GM23338 (cell line): Measurements from ENCODE around the gene SYNE2. TPM values are rescaled to one million over a fixed set of nuclear protein-coding genes. Genes with fewer than 3 reads are reported as not detected.

Source experiments
- ATAC-seq: fragments of 200-7000 bp; cut with Tn5 transposase; 3 replicates; pipeline ENCODE4 v1.9.1; 2020
- DNase-seq: peaks from one replicate; pipeline ENCODE4 v3.0.0-alpha.2; 2015; ENCODE audit warnings: low spot score
- H2AFZ ChIP-seq: fragments of 200-600 bp; sonication (generic); 2 replicates; pipeline ENCODE4 v1.8.0; 2016; ENCODE audit warnings: antibody characterized with exemption, mild to moderate bottlenecking, moderate library complexity
- H3F3A ChIP-seq: fragments of 200-600 bp; sonication (generic); replicated peaks from 2 replicates; pipeline ENCODE4 v1.8.0; 2017; ENCODE audit warnings: antibody characterized with exemption, mixed run types, low read depth
- H3K27ac ChIP-seq: fragments of 200-600 bp; sonication (generic); 2 replicates; pipeline ENCODE4 v1.6.1; 2016; ENCODE audit warnings: low read depth
- H3K27me3 ChIP-seq: fragments of 200-600 bp; sonication (generic); 2 replicates; pipeline ENCODE4 v1.8.0; 2016; ENCODE audit warnings: mild to moderate bottlenecking, mixed run types, moderate library complexity; ENCODE audit not compliant: insufficient read depth
- H3K36me3 ChIP-seq: fragments of 200-600 bp; sonication (generic); 2 replicates; pipeline ENCODE4 v1.8.0; 2016; ENCODE audit warnings: mild to moderate bottlenecking; ENCODE audit not compliant: insufficient read depth
- H3K4me1 ChIP-seq: fragments of 200-600 bp; sonication (generic); 2 replicates; pipeline ENCODE4 v1.8.0; 2016; ENCODE audit warnings: mild to moderate bottlenecking, moderate library complexity; ENCODE audit not compliant: insufficient read depth
- H3K4me2 ChIP-seq: fragments of 200-600 bp; sonication (generic); 2 replicates; pipeline ENCODE4 v1.7.1; 2017; ENCODE audit warnings: mixed run types
- H3K4me3 ChIP-seq: fragments of 200-600 bp; sonication (generic); 2 replicates; pipeline ENCODE4 v1.6.1; 2016; ENCODE audit warnings: mixed run types
- H3K79me2 ChIP-seq: fragments of 200-600 bp; sonication (generic); replicated peaks from 2 replicates; pipeline ENCODE4 v1.8.0; 2017; ENCODE audit warnings: mild to moderate bottlenecking; ENCODE audit not compliant: insufficient read depth
- H3K9me2 ChIP-seq: fragments of 200-600 bp; sonication (generic); 2 replicates; pipeline ENCODE4 v1.8.0; 2017; ENCODE audit not compliant: insufficient read depth
- H4K20me1 ChIP-seq: fragments of 200-600 bp; sonication (generic); replicated peaks from 2 replicates; pipeline ENCODE4 v1.8.0; 2017; ENCODE audit warnings: mild to moderate bottlenecking; ENCODE audit not compliant: insufficient read depth
- H3K27ac Mint-ChIP-seq: 2 replicates; pipeline ENCODE4 v1.8.0; 2020; ENCODE audit warnings: inconsistent platforms, mild to moderate bottlenecking, moderate library complexity, mixed read lengths
- H3K27me3 Mint-ChIP-seq: 3 replicates; pipeline ENCODE4 v1.8.0; 2022; ENCODE audit warnings: low read depth, mild to moderate bottlenecking, moderate library complexity, mixed read lengths, inconsistent platforms; ENCODE audit not compliant: insufficient read depth, poor library complexity
- H3K36me3 Mint-ChIP-seq: 3 replicates; pipeline ENCODE4 v1.8.0; 2021; ENCODE audit warnings: low read depth, mild to moderate bottlenecking, inconsistent platforms, moderate library complexity, mixed read lengths
- H3K4me1 Mint-ChIP-seq: 3 replicates; pipeline ENCODE4 v1.8.0; 2020; ENCODE audit warnings: mild to moderate bottlenecking, inconsistent platforms, mixed read lengths
- H3K4me3 Mint-ChIP-seq: 3 replicates; pipeline ENCODE4 v1.8.0; 2021; ENCODE audit warnings: moderate library complexity, mild to moderate bottlenecking, inconsistent platforms, mixed read lengths
- H3K9me3 Mint-ChIP-seq: 3 replicates; pipeline ENCODE4 v1.8.0; 2020; ENCODE audit warnings: moderate library complexity, mild to moderate bottlenecking, inconsistent platforms, mixed read lengths
- CREB1 ChIP-seq: fragments of 250-450 bp; sonication (Bioruptor Pico); IDR thresholded peaks from 2 replicates; pipeline ENCODE4 v1.5.0; 2020; ENCODE audit warnings: low read depth, mild to moderate bottlenecking, moderate library complexity
- EZH2 ChIP-seq: fragments of 200-600 bp; sonication (generic); IDR thresholded peaks from one replicate; pipeline ENCODE4 v1.8.0; 2017; ENCODE audit warnings: antibody characterized with exemption, mild to moderate bottlenecking, low read depth; ENCODE audit not compliant: unreplicated experiment
- EZH2phosphoT487 ChIP-seq: fragments of 200-600 bp; sonication (generic); IDR thresholded peaks from one replicate; pipeline ENCODE4 v1.8.1; 2018; ENCODE audit warnings: antibody characterized with exemption; ENCODE audit not compliant: unreplicated experiment
- JUNB ChIP-seq: IDR thresholded peaks from one replicate; pipeline ENCODE4 v1.6.1; 2016; ENCODE audit warnings: antibody characterized with exemption; ENCODE audit not compliant: unreplicated experiment
- NANOG ChIP-seq: IDR thresholded peaks from 2 replicates; pipeline ENCODE4 v1.6.1; 2016; ENCODE audit warnings: antibody characterized with exemption, borderline replicate concordance
- POLR2AphosphoS5 ChIP-seq: IDR thresholded peaks from 2 replicates; pipeline ENCODE4 v1.6.1; 2016; ENCODE audit warnings: antibody characterized with exemption, low read depth
- STAT1 ChIP-seq: IDR thresholded peaks from one replicate; pipeline ENCODE4 v1.6.1; 2016; ENCODE audit warnings: antibody characterized with exemption; ENCODE audit not compliant: unreplicated experiment
- ZNF114 ChIP-seq: fragments of 250-450 bp; sonication (Bioruptor Pico); IDR thresholded peaks from 2 replicates; pipeline ENCODE4 v1.5.0; 2020; ENCODE audit warnings: mild to moderate bottlenecking, moderate library complexity
- ZNF331 ChIP-seq: fragments of 250-450 bp; sonication (Bioruptor Pico); IDR thresholded peaks from 2 replicates; pipeline ENCODE4 v1.5.0; 2020; ENCODE audit warnings: low read depth, mild to moderate bottlenecking, moderate library complexity
- polyA plus RNA-seq: library from polyadenylated mRNA; unstranded; fragments of >200 nt; fragmentation: Nextera tagmentation; extraction: Ambion mirVana; gene quantifications from 2 replicates; pipeline ENCODE4 v1.2.1, GENCODE V29; 2016
- total RNA-seq: library from RNA; depleted of rRNA; stranded (reverse); fragments of >200 nt; shearing (Covaris generic); gene quantifications from 2 replicates; pipeline ENCODE4 v1.2.3, GENCODE V29; 2014
- TF ChIP-seq, protein P1 (sequence below): IDR thresholded peaks from one replicate; pipeline ENCODE4 v1.6.1; 2018; ENCODE audit warnings: antibody characterized with exemption; ENCODE audit not compliant: unreplicated experiment
- TF ChIP-seq, protein P2 (sequence below): fragments of 250-450 bp; sonication (Bioruptor Pico); IDR thresholded peaks from 2 replicates; pipeline ENCODE4 v1.5.0; 2020; ENCODE audit warnings: mild to moderate bottlenecking, moderate library complexity
- TF ChIP-seq, protein P3 (sequence below): IDR thresholded peaks from 2 replicates; pipeline ENCODE4 v1.6.1; 2016; ENCODE audit warnings: antibody characterized with exemption
- TF ChIP-seq, protein P4 (sequence below), 2 experiments: fragments of 200-600 bp in 1 of 2; sonication (generic) in 1 of 2; conservative IDR thresholded peaks; 2 replicates each; pipeline versions ENCODE4 v1.5.1 to v1.6.1; 2016 to 2017; ENCODE audit warnings: antibody characterized with exemption in 2 of 2, low read depth in 2 of 2, mild to moderate bottlenecking in 2 of 2, moderate library complexity in 1 of 2

SYNE2 gene
- total and polyA plus RNA-seq, 2 experiments from 2014 or later: 34.3 to 86.5 TPM

DNA sequence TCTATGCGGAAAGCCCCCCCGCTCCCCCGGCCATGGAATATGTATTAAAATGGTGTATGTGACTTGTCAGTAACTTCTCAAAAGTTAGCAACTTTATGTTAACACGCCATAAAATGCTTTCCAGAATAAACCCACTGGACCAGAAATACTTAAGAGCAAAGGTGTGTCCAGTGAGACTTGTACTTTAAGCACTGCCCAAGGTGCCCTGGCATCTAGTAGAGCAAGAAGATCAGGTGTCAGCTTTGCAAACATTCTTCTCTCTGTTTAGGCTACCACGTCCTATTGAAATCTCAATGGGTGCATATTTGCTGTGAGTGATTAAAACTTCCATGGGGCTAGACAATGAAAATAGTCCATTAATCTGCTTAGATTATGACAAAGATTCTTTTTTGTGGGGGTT is 240.1 kb downstream of the SYNE2 start:
- ATAC-seq: no peak
- H3K27ac ChIP-seq: no peak overlapping the region

More for the DNA sequence above, 240.1 kb downstream of the SYNE2 start:
- TF ChIP-seq, protein P1, sequence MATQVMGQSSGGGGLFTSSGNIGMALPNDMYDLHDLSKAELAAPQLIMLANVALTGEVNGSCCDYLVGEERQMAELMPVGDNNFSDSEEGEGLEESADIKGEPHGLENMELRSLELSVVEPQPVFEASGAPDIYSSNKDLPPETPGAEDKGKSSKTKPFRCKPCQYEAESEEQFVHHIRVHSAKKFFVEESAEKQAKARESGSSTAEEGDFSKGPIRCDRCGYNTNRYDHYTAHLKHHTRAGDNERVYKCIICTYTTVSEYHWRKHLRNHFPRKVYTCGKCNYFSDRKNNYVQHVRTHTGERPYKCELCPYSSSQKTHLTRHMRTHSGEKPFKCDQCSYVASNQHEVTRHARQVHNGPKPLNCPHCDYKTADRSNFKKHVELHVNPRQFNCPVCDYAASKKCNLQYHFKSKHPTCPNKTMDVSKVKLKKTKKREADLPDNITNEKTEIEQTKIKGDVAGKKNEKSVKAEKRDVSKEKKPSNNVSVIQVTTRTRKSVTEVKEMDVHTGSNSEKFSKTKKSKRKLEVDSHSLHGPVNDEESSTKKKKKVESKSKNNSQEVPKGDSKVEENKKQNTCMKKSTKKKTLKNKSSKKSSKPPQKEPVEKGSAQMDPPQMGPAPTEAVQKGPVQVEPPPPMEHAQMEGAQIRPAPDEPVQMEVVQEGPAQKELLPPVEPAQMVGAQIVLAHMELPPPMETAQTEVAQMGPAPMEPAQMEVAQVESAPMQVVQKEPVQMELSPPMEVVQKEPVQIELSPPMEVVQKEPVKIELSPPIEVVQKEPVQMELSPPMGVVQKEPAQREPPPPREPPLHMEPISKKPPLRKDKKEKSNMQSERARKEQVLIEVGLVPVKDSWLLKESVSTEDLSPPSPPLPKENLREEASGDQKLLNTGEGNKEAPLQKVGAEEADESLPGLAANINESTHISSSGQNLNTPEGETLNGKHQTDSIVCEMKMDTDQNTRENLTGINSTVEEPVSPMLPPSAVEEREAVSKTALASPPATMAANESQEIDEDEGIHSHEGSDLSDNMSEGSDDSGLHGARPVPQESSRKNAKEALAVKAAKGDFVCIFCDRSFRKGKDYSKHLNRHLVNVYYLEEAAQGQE: no peak
- TF ChIP-seq EZH2: no peak
- no peak for TF ChIP-seq ZNF331 (CRISPR knock-in tag)
- TF ChIP-seq NANOG: no peak
- TF ChIP-seq STAT1: no peak
- TF ChIP-seq POLR2AphosphoS5: no peak
- no peak for TF ChIP-seq ZNF114 (CRISPR knock-in tag)
- TF ChIP-seq JUNB: no peak
- TF ChIP-seq, protein P2, sequence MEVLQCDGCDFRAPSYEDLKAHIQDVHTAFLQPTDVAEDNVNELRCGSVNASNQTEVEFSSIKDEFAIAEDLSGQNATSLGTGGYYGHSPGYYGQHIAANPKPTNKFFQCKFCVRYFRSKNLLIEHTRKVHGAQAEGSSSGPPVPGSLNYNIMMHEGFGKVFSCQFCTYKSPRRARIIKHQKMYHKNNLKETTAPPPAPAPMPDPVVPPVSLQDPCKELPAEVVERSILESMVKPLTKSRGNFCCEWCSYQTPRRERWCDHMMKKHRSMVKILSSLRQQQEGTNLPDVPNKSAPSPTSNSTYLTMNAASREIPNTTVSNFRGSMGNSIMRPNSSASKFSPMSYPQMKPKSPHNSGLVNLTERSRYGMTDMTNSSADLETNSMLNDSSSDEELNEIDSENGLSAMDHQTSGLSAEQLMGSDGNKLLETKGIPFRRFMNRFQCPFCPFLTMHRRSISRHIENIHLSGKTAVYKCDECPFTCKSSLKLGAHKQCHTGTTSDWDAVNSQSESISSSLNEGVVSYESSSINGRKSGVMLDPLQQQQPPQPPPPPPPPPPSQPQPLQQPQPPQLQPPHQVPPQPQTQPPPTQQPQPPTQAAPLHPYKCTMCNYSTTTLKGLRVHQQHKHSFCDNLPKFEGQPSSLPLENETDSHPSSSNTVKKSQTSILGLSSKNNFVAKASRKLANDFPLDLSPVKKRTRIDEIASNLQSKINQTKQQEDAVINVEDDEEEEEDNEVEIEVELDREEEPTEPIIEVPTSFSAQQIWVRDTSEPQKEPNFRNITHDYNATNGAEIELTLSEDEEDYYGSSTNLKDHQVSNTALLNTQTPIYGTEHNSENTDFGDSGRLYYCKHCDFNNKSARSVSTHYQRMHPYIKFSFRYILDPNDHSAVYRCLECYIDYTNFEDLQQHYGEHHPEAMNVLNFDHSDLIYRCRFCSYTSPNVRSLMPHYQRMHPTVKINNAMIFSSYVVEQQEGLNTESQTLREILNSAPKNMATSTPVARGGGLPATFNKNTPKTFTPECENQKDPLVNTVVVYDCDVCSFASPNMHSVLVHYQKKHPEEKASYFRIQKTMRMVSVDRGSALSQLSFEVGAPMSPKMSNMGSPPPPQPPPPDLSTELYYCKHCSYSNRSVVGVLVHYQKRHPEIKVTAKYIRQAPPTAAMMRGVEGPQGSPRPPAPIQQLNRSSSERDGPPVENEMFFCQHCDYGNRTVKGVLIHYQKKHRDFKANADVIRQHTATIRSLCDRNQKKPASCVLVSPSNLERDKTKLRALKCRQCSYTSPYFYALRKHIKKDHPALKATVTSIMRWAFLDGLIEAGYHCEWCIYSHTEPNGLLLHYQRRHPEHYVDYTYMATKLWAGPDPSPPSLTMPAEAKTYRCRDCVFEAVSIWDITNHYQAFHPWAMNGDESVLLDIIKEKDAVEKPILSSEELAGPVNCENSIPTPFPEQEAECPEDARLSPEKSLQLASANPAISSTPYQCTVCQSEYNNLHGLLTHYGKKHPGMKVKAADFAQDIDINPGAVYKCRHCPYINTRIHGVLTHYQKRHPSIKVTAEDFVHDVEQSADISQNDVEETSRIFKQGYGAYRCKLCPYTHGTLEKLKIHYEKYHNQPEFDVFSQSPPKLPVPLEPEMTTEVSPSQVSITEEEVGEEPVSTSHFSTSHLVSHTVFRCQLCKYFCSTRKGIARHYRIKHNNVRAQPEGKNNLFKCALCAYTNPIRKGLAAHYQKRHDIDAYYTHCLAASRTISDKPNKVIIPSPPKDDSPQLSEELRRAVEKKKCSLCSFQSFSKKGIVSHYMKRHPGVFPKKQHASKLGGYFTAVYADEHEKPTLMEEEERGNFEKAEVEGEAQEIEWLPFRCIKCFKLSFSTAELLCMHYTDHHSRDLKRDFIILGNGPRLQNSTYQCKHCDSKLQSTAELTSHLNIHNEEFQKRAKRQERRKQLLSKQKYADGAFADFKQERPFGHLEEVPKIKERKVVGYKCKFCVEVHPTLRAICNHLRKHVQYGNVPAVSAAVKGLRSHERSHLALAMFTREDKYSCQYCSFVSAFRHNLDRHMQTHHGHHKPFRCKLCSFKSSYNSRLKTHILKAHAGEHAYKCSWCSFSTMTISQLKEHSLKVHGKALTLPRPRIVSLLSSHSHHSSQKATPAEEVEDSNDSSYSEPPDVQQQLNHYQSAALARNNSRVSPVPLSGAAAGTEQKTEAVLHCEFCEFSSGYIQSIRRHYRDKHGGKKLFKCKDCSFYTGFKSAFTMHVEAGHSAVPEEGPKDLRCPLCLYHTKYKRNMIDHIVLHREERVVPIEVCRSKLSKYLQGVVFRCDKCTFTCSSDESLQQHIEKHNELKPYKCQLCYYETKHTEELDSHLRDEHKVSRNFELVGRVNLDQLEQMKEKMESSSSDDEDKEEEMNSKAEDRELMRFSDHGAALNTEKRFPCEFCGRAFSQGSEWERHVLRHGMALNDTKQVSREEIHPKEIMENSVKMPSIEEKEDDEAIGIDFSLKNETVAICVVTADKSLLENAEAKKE (CRISPR knock-in tag): no peak
- TF ChIP-seq EZH2phosphoT487: no peak
- TF ChIP-seq, protein P3, sequence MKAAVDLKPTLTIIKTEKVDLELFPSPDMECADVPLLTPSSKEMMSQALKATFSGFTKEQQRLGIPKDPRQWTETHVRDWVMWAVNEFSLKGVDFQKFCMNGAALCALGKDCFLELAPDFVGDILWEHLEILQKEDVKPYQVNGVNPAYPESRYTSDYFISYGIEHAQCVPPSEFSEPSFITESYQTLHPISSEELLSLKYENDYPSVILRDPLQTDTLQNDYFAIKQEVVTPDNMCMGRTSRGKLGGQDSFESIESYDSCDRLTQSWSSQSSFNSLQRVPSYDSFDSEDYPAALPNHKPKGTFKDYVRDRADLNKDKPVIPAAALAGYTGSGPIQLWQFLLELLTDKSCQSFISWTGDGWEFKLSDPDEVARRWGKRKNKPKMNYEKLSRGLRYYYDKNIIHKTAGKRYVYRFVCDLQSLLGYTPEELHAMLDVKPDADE: no peak
- TF ChIP-seq CREB1 (CRISPR knock-in tag): no peak
- TF ChIP-seq, protein P4, sequence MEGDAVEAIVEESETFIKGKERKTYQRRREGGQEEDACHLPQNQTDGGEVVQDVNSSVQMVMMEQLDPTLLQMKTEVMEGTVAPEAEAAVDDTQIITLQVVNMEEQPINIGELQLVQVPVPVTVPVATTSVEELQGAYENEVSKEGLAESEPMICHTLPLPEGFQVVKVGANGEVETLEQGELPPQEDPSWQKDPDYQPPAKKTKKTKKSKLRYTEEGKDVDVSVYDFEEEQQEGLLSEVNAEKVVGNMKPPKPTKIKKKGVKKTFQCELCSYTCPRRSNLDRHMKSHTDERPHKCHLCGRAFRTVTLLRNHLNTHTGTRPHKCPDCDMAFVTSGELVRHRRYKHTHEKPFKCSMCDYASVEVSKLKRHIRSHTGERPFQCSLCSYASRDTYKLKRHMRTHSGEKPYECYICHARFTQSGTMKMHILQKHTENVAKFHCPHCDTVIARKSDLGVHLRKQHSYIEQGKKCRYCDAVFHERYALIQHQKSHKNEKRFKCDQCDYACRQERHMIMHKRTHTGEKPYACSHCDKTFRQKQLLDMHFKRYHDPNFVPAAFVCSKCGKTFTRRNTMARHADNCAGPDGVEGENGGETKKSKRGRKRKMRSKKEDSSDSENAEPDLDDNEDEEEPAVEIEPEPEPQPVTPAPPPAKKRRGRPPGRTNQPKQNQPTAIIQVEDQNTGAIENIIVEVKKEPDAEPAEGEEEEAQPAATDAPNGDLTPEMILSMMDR (conservative IDR thresholded peaks at IDR 0.05; ENCODE audit: low read depth in 2 of 2): no peak
- no peaks in the 10 kb centered on the region for H3K79me2 ChIP-seq
- Mint-ChIP-seq H3K4me3 (no peak overlapping the region), H3K27ac (no peak overlapping the region), H3K36me3 (0 out of 3 replicates have a peak, but pooled peaks cover 3% of the 10 kb centered on the region), H3K27me3 (peaks cover 4% of the 10 kb centered on the region), H3K9me3 (no peaks in the 10 kb centered on the region), H3K4me1 (peaks cover 22% of the 10 kb centered on the region)
- DNase-seq: no peak
- H3K4me1 ChIP-seq: peaks cover 18% of the 10 kb centered on the region
- H4K20me1 ChIP-seq: no peaks in the 10 kb centered on the region
- no peaks in the 10 kb centered on the region for H3K9me2 ChIP-seq
- no peaks in the 10 kb centered on the region for H3K36me3 ChIP-seq
- H3K4me3 ChIP-seq: no peak overlapping the region
- H3F3A ChIP-seq: no peaks in the 10 kb centered on the region
- no peak overlapping the region for H3K4me2 ChIP-seq
- H2AFZ ChIP-seq: no peak overlapping the region
- no peaks in the 10 kb centered on the region for H3K27me3 ChIP-seq
